OCI-LY3 (cell line): ENCODE data around the gene SFXN5.

Experiments
- CTCF ChIP-seq: fragments of 200-600, 300-600 bp; sonication (generic); IDR thresholded peaks from 2 replicates; pipeline ENCODE4 v1.5.1; 2014; ENCODE audit warnings: antibody characterized with exemption, low read length, low read depth
- EZH2phosphoT487 ChIP-seq: fragments of 200-600 bp; shearing (Covaris generic); IDR thresholded peaks from 2 replicates; pipeline ENCODE4 v1.6.1; 2018; ENCODE audit warnings: antibody characterized with exemption, mixed run types, low read depth

DNA sequence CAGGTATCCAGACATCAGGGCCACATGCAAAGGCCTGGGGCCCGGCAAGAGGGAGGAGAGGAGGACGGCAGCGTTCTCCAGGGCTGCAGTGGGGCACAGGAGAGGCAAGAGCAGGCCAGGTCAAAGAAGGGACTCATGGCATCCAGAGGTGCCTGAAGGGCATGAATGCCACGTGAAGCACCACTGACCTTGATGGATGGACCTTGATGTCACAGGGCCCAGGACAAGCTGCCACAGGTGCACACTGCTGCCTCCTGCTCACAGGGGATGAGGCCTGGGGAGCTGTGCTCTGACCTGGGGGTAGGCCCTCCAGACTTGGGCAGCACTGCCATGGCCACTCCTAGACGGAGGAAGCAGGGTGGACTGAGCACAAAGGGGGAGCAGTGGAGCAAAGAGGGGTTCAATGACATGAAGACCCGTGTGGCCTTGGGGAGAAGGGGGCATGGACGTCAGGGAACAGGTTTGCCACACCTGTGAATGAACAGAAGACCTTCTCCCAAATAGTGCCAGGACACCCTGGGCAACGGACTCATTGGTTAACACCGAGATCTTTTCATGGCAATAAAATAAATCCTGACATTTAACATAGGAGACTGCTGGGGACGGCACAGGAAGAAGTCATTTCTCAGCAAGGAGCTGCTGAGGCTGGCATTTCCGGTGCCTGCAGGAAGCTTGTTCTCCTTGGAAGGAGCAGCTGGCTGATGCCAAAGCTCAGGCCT, 88.6 kb downstream of the SFXN5 start:
- TF ChIP-seq CTCF = no peak
- TF ChIP-seq EZH2phosphoT487 = no peak
